IMR-90 (cell line): ENCODE data around the gene REC114. TPM values are rescaled to one million over a fixed set of nuclear protein-coding genes. Genes with fewer than 3 reads are reported as not detected.

Source experiments
- ATAC-seq: fragments of 200-7000 bp; cut with Tn5 transposase; 2 replicates; pipeline ENCODE4 v1.9.1; 2020; ENCODE audit warnings: low read depth, mild to moderate bottlenecking, moderate library complexity
- BruUV-seq: library from RNA; stranded (reverse); fragments of 400-500 nt; replicated peaks from 2 replicates; lab custom pipeline; 2021; lab: Mats Ljungman, UMichigan
- CTCF ChIA-PET: fragments of 300-600 bp; formaldehyde crosslinking; extraction: SDS; loops from one replicate; lab custom pipeline; 2021; ENCODE audit warnings: antibody characterized with exemption; lab: Yijun Ruan, JAX
- POLR2A ChIA-PET: fragments of 300-600 bp; sonication (Branson Sonifier 250); formaldehyde crosslinking; loops from one replicate; lab custom pipeline; 2022; ENCODE audit warnings: antibody characterized with exemption; ENCODE audit not compliant: unreplicated experiment; lab: Charles Lee
- DNase-seq: peaks from one replicate; pipeline ENCODE4 v3.0.0; 2013
- H2AFZ ChIP-seq: replicated peaks from 2 replicates; pipeline ENCODE3; 2013; ENCODE audit warnings: low read length, mild to moderate bottlenecking; ENCODE audit not compliant: poor library complexity
- H2AK5ac ChIP-seq: 2 replicates; pipeline ENCODE4 v1.6.1; 2013; ENCODE audit warnings: low read depth, low read length, inconsistent platforms
- H2AK9ac ChIP-seq: replicated peaks from 2 replicates; pipeline ENCODE3; 2013; ENCODE audit warnings: mild to moderate bottlenecking, low read depth, low read length, moderate library complexity; ENCODE audit not compliant: poor library complexity
- H2BK120ac ChIP-seq: 2 replicates; pipeline ENCODE4 v1.6.1; 2013; ENCODE audit warnings: low read depth, low read length, inconsistent platforms
- H2BK15ac ChIP-seq: 3 replicates; pipeline ENCODE4 v1.6.1; 2013; ENCODE audit warnings: low read depth, low read length, inconsistent platforms
- H2BK20ac ChIP-seq: 2 replicates; pipeline ENCODE4 v1.6.1; 2013; ENCODE audit warnings: low read depth, mild to moderate bottlenecking, inconsistent platforms, low read length, moderate library complexity
- H2BK5ac ChIP-seq: 2 replicates; pipeline ENCODE4 v1.6.1; 2013; ENCODE audit warnings: mild to moderate bottlenecking, low read depth, low read length, inconsistent platforms; ENCODE audit not compliant: poor library complexity, severe bottlenecking
- H3K14ac ChIP-seq: replicated peaks from 2 replicates; pipeline ENCODE4 v1.6.1; 2013; ENCODE audit warnings: low read depth, low read length, inconsistent platforms
- H3K18ac ChIP-seq: 2 replicates; pipeline ENCODE4 v1.6.1; 2013; ENCODE audit warnings: low read depth, low read length, control low read depth
- H3K23ac ChIP-seq: 2 replicates; pipeline ENCODE4 v1.6.1; 2013; ENCODE audit warnings: low read depth, low read length, inconsistent platforms
- H3K27ac ChIP-seq: 2 replicates; pipeline ENCODE4 v1.5.1; 2013; ENCODE audit warnings: mild to moderate bottlenecking, control low read depth, low read length; ENCODE audit not compliant: insufficient read depth
- H3K27me3 ChIP-seq: 2 replicates; pipeline ENCODE4 v1.6.1; 2013; ENCODE audit warnings: low read length; ENCODE audit not compliant: control insufficient read depth, insufficient read depth
- H3K36me3 ChIP-seq: 2 replicates; pipeline ENCODE4 v1.6.1; 2013; ENCODE audit warnings: low read length, mixed read lengths; ENCODE audit not compliant: control insufficient read depth, insufficient read depth
- H3K4ac ChIP-seq: 2 replicates; pipeline ENCODE4 v1.6.1; 2013; ENCODE audit warnings: low read depth, low read length, inconsistent platforms
- H3K4me1 ChIP-seq: 2 replicates; pipeline ENCODE4 v1.6.1; 2013; ENCODE audit warnings: low read length, mixed read lengths; ENCODE audit not compliant: control insufficient read depth, insufficient read depth
- H3K4me2 ChIP-seq: 2 replicates; pipeline ENCODE4 v1.6.1; 2013; ENCODE audit warnings: low read depth, mild to moderate bottlenecking, control low read depth, low read length, moderate library complexity
- H3K4me3 ChIP-seq: 2 replicates; pipeline ENCODE4 v1.5.1; 2013; ENCODE audit warnings: low read depth, mild to moderate bottlenecking, control low read depth, low read length, moderate library complexity; ENCODE audit not compliant: insufficient read depth
- H3K56ac ChIP-seq: 2 replicates; pipeline ENCODE4 v1.6.1; 2013; ENCODE audit warnings: low read length, inconsistent platforms; ENCODE audit not compliant: insufficient read depth; ENCODE audit errors: extremely low read depth
- H3K79me1 ChIP-seq, 2 experiments: 2 replicates each; pipeline ENCODE4 v1.6.1; 2013; ENCODE audit warnings: low read length in 2 of 2, inconsistent platforms in 1 of 2, low read depth in 1 of 2
- H3K9ac ChIP-seq: 2 replicates; pipeline ENCODE4 v1.6.1; 2013; ENCODE audit warnings: low read depth, low read length, control low read depth
- H3K9me1 ChIP-seq: 2 replicates; pipeline ENCODE4 v1.6.1; 2013; ENCODE audit warnings: low read length, inconsistent platforms; ENCODE audit not compliant: insufficient read depth
- H3K9me3 ChIP-seq: 2 replicates; pipeline ENCODE4 v1.6.1; 2013; ENCODE audit warnings: low read length; ENCODE audit not compliant: control insufficient read depth, insufficient read depth
- H4K20me1 ChIP-seq: 2 replicates; pipeline ENCODE4 v1.6.1; 2013; ENCODE audit warnings: low read length, inconsistent platforms; ENCODE audit not compliant: insufficient read depth
- H4K5ac ChIP-seq: 2 replicates; pipeline ENCODE4 v1.6.1; 2013; ENCODE audit warnings: mild to moderate bottlenecking, low read depth, low read length, control low read depth
- H4K8ac ChIP-seq, 2 experiments: 2 replicates each; pipeline ENCODE4 v1.6.1; 2013; ENCODE audit warnings: low read depth in 2 of 2, low read length in 2 of 2, control low read depth in 1 of 2, inconsistent platforms in 1 of 2
- H4K91ac ChIP-seq: 2 replicates; pipeline ENCODE4 v1.6.1; 2013; ENCODE audit warnings: low read depth, low read length, inconsistent platforms; ENCODE audit not compliant: insufficient read depth
- ELK1 ChIP-seq: fragments of 150-350 bp; IDR thresholded peaks from 2 replicates; pipeline ENCODE4 v1.6.1; 2016; ENCODE audit warnings: low read depth, mild to moderate bottlenecking, low read length, moderate library complexity, borderline replicate concordance
- USF2 ChIP-seq: fragments of 150-350 bp; IDR thresholded peaks from 2 replicates; pipeline ENCODE4 v1.6.1; 2017; ENCODE audit warnings: mild to moderate bottlenecking, antibody characterized with exemption, low read length, low read depth
- WGBS, 2 experiments: methylation state at CpG; one replicate each; pipeline versions ENCODE4 v1.1.5 to v1.1.7; 2013; ENCODE audit warnings: missing lambda C conversion rate in 2 of 2; ENCODE audit not compliant: insufficient read length in 1 of 2; ENCODE audit errors: extremely low coverage in 2 of 2; 5-methylcytosine and 5-hydroxymethylcytosine counted together
- dilution Hi-C: fragments of 300-500 bp; cut with HindIII; formaldehyde crosslinking; loops from one replicate; pipeline ENCODE4 v1.14.3; 2018; ENCODE audit warnings: low sequenced_read_pairs; ENCODE audit not compliant: unreplicated experiment
- in situ Hi-C: fragments of 300-500 bp; cut with MboI; formaldehyde crosslinking; loops from 3 replicates; pipeline ENCODE4 v1.14.3; 2019; ENCODE audit warnings: low sequenced_read_pairs, inconsistent platforms, mixed read lengths
- intact Hi-C: fragments of 100-400 bp; cut with micrococcal nuclease; formaldehyde crosslinking; loops from 2 replicates; pipeline ENCODE4 v1.10.0; 2022
- polyA plus RNA-seq, 3 experiments: library from polyadenylated mRNA; depleted of rRNA; stranded (reverse); fragments of >200 nt; gene quantifications; 2 replicates each; pipeline ENCODE4 v1.2.3, GENCODE V29; 2012; ENCODE audit warnings: low replicate concordance in 1 of 3
- total RNA-seq: library from RNA; depleted of rRNA; stranded (reverse); fragments of >200 nt; gene quantifications from 2 replicates; pipeline ENCODE4 v1.2.3, GENCODE V29; 2012

Gene REC114
- total and polyA plus RNA-seq, 2 of the 4 experiments (the other 2 are of a cell fraction): not detected

- Histone ChIP-seq H2AK9ac (no peak overlapping the region), H3K18ac (no peak overlapping the region), H3K4ac (no peak overlapping the region), H4K91ac (no peak overlapping the region), H3K4me1 (no peaks in the 10 kb centered on the region), H3K36me3 (no peaks in the 10 kb centered on the region), H4K5ac (no peak overlapping the region), H3K4me2 (no peak overlapping the region), H3K9me3 (no peaks in the 10 kb centered on the region), H4K20me1 (no peaks in the 10 kb centered on the region), H2AK5ac (no peak overlapping the region), H3K56ac (no peak overlapping the region), H3K9me1 (no peaks in the 10 kb centered on the region), H2AFZ (no peak overlapping the region), H2BK15ac (no peak overlapping the region), H3K23ac (no peak overlapping the region), H2BK20ac (no peak overlapping the region), H3K79me1 (no peaks in the 10 kb centered on the region), H3K4me3 (no peak overlapping the region), H3K14ac (no peak overlapping the region), H2BK120ac (no peak overlapping the region), H3K27ac (no peak overlapping the region), H3K27me3 (peaks cover 8% of the 10 kb centered on the region), H4K8ac (no peak overlapping the region), H2BK5ac (no peak overlapping the region), H3K9ac (no peak overlapping the region)
- BruUV-seq: no TSS peak
- no CpG with 5 or more reads among the region's 5 CpGs for WGBS, 2 experiments
- ATAC-seq (no peak), DNase-seq (no peak)
- in situ Hi-C loops: no loop called here
- CTCF ChIA-PET: no interaction called here
- intact Hi-C loops: no loop called here
- dilution Hi-C loops: no loop called here
- TF ChIP-seq ELK1: no peak
- no peak for TF ChIP-seq USF2
- POLR2A ChIA-PET: no interaction called here
These were observed 14.4 kb downstream of the REC114 start for GRCh38 chr15:73457334-73457733.
